H1 (cell line): ENCODE measurements around the gene GALNT2. TPM values are rescaled to one million over a fixed set of nuclear protein-coding genes. Genes with fewer than 3 reads are reported as not detected.

Source experiments
- CTCF ChIA-PET: fragments of 300-600 bp; sonication (Branson Sonifier 250); formaldehyde crosslinking; loops from one replicate; lab custom pipeline; 2021; ENCODE audit not compliant: partially characterized antibody; lab: Charles Lee
- POLR2A ChIA-PET: fragments of 300-600 bp; sonication (Branson Sonifier 250); formaldehyde crosslinking; loops from one replicate; lab custom pipeline; 2021; ENCODE audit warnings: inconsistent platforms; ENCODE audit not compliant: partially characterized antibody; lab: Charles Lee
- DNase-seq, 2 experiments: peaks; one replicate each; pipeline versions ENCODE4 v3.0.0 to v3.0.0-alpha.2; 2010 to 2022; ENCODE audit warnings: low spot score in 2 of 2, low read depth in 1 of 2, mixed read lengths in 1 of 2
- FAIRE-seq: peaks from 2 replicates; lab custom pipeline; 2011; peaks lifted over from hg19 to GRCh38; lab: Jason Lieb, UNC
- H2AFZ ChIP-seq: 2 replicates; pipeline ENCODE4 v1.8.1; 2012; ENCODE audit warnings: low read length, inconsistent platforms
- H2AK5ac ChIP-seq: 2 replicates; pipeline ENCODE4 v1.6.1; 2013; ENCODE audit warnings: low read depth, low read length
- H2BK120ac ChIP-seq: replicated peaks from 2 replicates; pipeline ENCODE3; 2013; ENCODE audit warnings: low read depth, low read length, inconsistent platforms
- H2BK12ac ChIP-seq: 2 replicates; pipeline ENCODE4 v1.6.1; 2013; ENCODE audit warnings: low read depth, low read length
- H2BK15ac ChIP-seq: 2 replicates; pipeline ENCODE4 v1.6.1; 2013; ENCODE audit warnings: low read length
- H2BK20ac ChIP-seq: 2 replicates; pipeline ENCODE4 v1.6.1; 2013; ENCODE audit warnings: low read length
- H2BK5ac ChIP-seq: 2 replicates; pipeline ENCODE4 v1.6.1; 2013; ENCODE audit warnings: low read depth, low read length
- H3K14ac ChIP-seq: 2 replicates; pipeline ENCODE4 v1.6.1; 2013; ENCODE audit warnings: inconsistent platforms; ENCODE audit not compliant: insufficient read length
- H3K18ac ChIP-seq: 2 replicates; pipeline ENCODE4 v1.6.1; 2013; ENCODE audit warnings: low read length; ENCODE audit errors: extremely low read depth
- H3K23ac ChIP-seq: 2 replicates; pipeline ENCODE4 v1.6.1; 2013; ENCODE audit warnings: inconsistent platforms; ENCODE audit not compliant: insufficient read length
- H3K23me2 ChIP-seq: 2 replicates; pipeline ENCODE4 v1.6.1; 2013; ENCODE audit warnings: low read depth, low read length
- H3K27ac ChIP-seq: 2 replicates; pipeline ENCODE4 v1.6.1; 2011; ENCODE audit warnings: low read depth, low read length, inconsistent platforms
- H3K27me3 ChIP-seq, 4 experiments: replicated peaks in 1 of 4; 1 replicate in 1 of 4; 2 replicates in 3 of 4; pipeline versions ENCODE4 v1.6.1 to v1.8.1; 2011 to 2013; ENCODE audit warnings: low read length in 3 of 4, mild to moderate bottlenecking in 3 of 4, inconsistent platforms in 2 of 4, mixed read lengths in 2 of 4, moderate library complexity in 1 of 4; ENCODE audit not compliant: control insufficient read depth in 3 of 4, insufficient read depth in 3 of 4; ENCODE audit errors: extremely low read depth in 1 of 4
- H3K36me3 ChIP-seq, 4 experiments: 2 replicates each; pipeline versions ENCODE4 v1.6.1 to v1.8.1; 2011 to 2013; ENCODE audit warnings: mild to moderate bottlenecking in 4 of 4, low read length in 3 of 4, moderate library complexity in 2 of 4, control low read depth in 1 of 4, inconsistent platforms in 1 of 4; ENCODE audit not compliant: insufficient read depth in 4 of 4, control insufficient read depth in 2 of 4
- H3K4ac ChIP-seq: replicated peaks from 2 replicates; pipeline ENCODE3; 2013; ENCODE audit warnings: low read length, low read depth, mixed read lengths, inconsistent platforms; ENCODE audit not compliant: insufficient read length
- H3K4me1 ChIP-seq, 4 experiments: replicated peaks in 1 of 4; 1 replicate in 1 of 4; 2 replicates in 3 of 4; pipeline versions ENCODE4 v1.6.1 to v1.8.1; 2011 to 2013; ENCODE audit warnings: low read length in 3 of 4, inconsistent platforms in 2 of 4, mixed read lengths in 1 of 4; ENCODE audit not compliant: insufficient read depth in 4 of 4, control insufficient read depth in 3 of 4
- H3K4me2 ChIP-seq, 2 experiments: 2 replicates each; pipeline versions ENCODE4 v1.6.1 to v1.8.1; 2011 to 2013; ENCODE audit warnings: low read depth in 2 of 2, low read length in 2 of 2, control low read depth in 1 of 2, inconsistent platforms in 1 of 2, mild to moderate bottlenecking in 1 of 2; ENCODE audit not compliant: insufficient read depth in 1 of 2
- H3K4me3 ChIP-seq, 4 experiments: fragments of 200-600, 300-600 bp in 1 of 4; sonication (generic), shearing (Covaris generic), sonication (Bioruptor Twin) in 1 of 4; 2 replicates each; pipeline versions ENCODE4 v1.5.1 to v1.8.1; 2011 to 2016; ENCODE audit warnings: low read length in 4 of 4, low read depth in 3 of 4, control low read depth in 2 of 4, inconsistent platforms in 2 of 4, mild to moderate bottlenecking in 2 of 4, mixed read lengths in 1 of 4, moderate library complexity in 1 of 4; ENCODE audit not compliant: insufficient read depth in 2 of 4; ENCODE audit errors: extremely low read depth in 1 of 4
- H3K56ac ChIP-seq: replicated peaks from 2 replicates; pipeline ENCODE3; 2013; ENCODE audit warnings: low read depth, mild to moderate bottlenecking, mixed read lengths, low read length, inconsistent platforms; ENCODE audit not compliant: insufficient read length
- H3K79me1 ChIP-seq: 2 replicates; pipeline ENCODE4 v1.6.1; 2013; ENCODE audit warnings: low read depth, low read length, control low read depth
- H3K79me2 ChIP-seq, 2 experiments: 2 replicates each; pipeline versions ENCODE4 v1.6.1 to v1.8.1; 2012 to 2013; ENCODE audit warnings: low read length in 2 of 2, mild to moderate bottlenecking in 2 of 2, inconsistent platforms in 1 of 2; ENCODE audit not compliant: insufficient read depth in 2 of 2, control insufficient read depth in 1 of 2
- H3K9ac ChIP-seq, 4 experiments: replicated peaks in 1 of 4; 1 replicate in 1 of 4; 2 replicates in 3 of 4; pipeline versions ENCODE4 v1.6.1 to v1.8.1; 2011 to 2013; ENCODE audit warnings: low read depth in 3 of 4, low read length in 3 of 4, control low read depth in 2 of 4, mild to moderate bottlenecking in 2 of 4, moderate library complexity in 2 of 4, inconsistent platforms in 1 of 4; ENCODE audit errors: extremely low read depth in 1 of 4
- H3K9me3 ChIP-seq, 2 experiments: 2 replicates each; pipeline versions ENCODE4 v1.6.1 to v1.8.1; 2012 to 2013; ENCODE audit warnings: mild to moderate bottlenecking in 2 of 2, moderate library complexity in 2 of 2, control low read depth in 1 of 2, inconsistent platforms in 1 of 2, low read depth in 1 of 2, low read length in 1 of 2, mixed read lengths in 1 of 2; ENCODE audit not compliant: insufficient read depth in 2 of 2
- H4K20me1 ChIP-seq, 2 experiments: replicated peaks in 1 of 2; 2 replicates each; pipeline versions ENCODE3 to v1.8.1; 2011 to 2013; ENCODE audit warnings: inconsistent platforms in 2 of 2, low read length in 2 of 2, mild to moderate bottlenecking in 1 of 2; ENCODE audit not compliant: insufficient read depth in 2 of 2, control insufficient read depth in 1 of 2
- H4K5ac ChIP-seq: 2 replicates; pipeline ENCODE4 v1.6.1; 2013; ENCODE audit warnings: low read length, low read depth, mixed read lengths, inconsistent platforms; ENCODE audit not compliant: insufficient read length
- H4K8ac ChIP-seq: 2 replicates; pipeline ENCODE4 v1.8.0; 2013; ENCODE audit warnings: mild to moderate bottlenecking, moderate library complexity, low read length, inconsistent platforms; ENCODE audit not compliant: insufficient read depth; ENCODE audit errors: extremely low read depth
- H4K91ac ChIP-seq: replicated peaks from 2 replicates; pipeline ENCODE3; 2013; ENCODE audit warnings: low read length, mixed read lengths, inconsistent platforms; ENCODE audit not compliant: insufficient read length
- ASH2L ChIP-seq: fragments of 200-600, 300-600 bp; sonication (generic); IDR thresholded peaks from one replicate; pipeline ENCODE4 v1.7.1; 2017; ENCODE audit warnings: low read length
- CBX8 ChIP-seq: fragments of 300-800, 300-1000 bp; sonication (generic); IDR thresholded peaks from 2 replicates; pipeline ENCODE4 v1.7.1; 2016; ENCODE audit warnings: low read depth, low read length, borderline replicate concordance
- E2F6 ChIP-seq: IDR thresholded peaks from 2 replicates; pipeline ENCODE4 v1.6.1; 2012; ENCODE audit warnings: inconsistent platforms
- EP300 ChIP-seq, 2 experiments: IDR thresholded peaks; 1 replicate in 1 of 2; 2 replicates in 1 of 2; pipeline ENCODE4 v1.6.1; 2011 to 2012; ENCODE audit warnings: low read depth in 2 of 2, low read length in 2 of 2, mild to moderate bottlenecking in 2 of 2, borderline replicate concordance in 1 of 2, inconsistent platforms in 1 of 2, moderate library complexity in 1 of 2
- GTF2F1 ChIP-seq: IDR thresholded peaks from 2 replicates; pipeline ENCODE4 v1.6.1; 2012; ENCODE audit warnings: low read depth, low read length, improper control_type of control experiment, borderline replicate concordance
- RNF2 ChIP-seq: fragments of 200-900, 300-1000 bp; sonication (generic); IDR thresholded peaks from 2 replicates; pipeline ENCODE4 v1.7.1; 2016; ENCODE audit warnings: borderline replicate concordance, low read depth, mild to moderate bottlenecking, antibody characterized with exemption, low read length; ENCODE audit not compliant: poor library complexity, severe bottlenecking; ENCODE audit errors: missing control alignments
- SAP30 ChIP-seq: fragments of 300-600 bp; sonication (generic); IDR thresholded peaks from 2 replicates; pipeline ENCODE4 v1.7.1; 2012; ENCODE audit warnings: low read length, moderate library complexity, mild to moderate bottlenecking, inconsistent platforms; ENCODE audit not compliant: insufficient read depth, insufficient replicate concordance
- YY1 ChIP-seq: IDR thresholded peaks from 2 replicates; pipeline ENCODE4 v1.6.1; 2011; ENCODE audit warnings: low read depth, mild to moderate bottlenecking, low read length
- ZNF274 ChIP-seq: IDR thresholded peaks from 2 replicates; pipeline ENCODE4 v1.7.0; 2012; ENCODE audit warnings: low read length, borderline replicate concordance; ENCODE audit errors: extremely low read depth
- WGBS, 2 experiments: shearing (Covaris generic) in 1 of 2; methylation state at CpG; one replicate each; pipeline versions ENCODE4 v1.1.6 to v1.1.7; 2013 to 2015; ENCODE audit warnings: low lambda C conversion rate in 2 of 2, mixed read lengths in 2 of 2, inconsistent platforms in 1 of 2, low coverage in 1 of 2, missing lambda C conversion rate in 1 of 2; ENCODE audit not compliant: insufficient replicate concordance in 2 of 2, insufficient coverage in 1 of 2, insufficient read length in 1 of 2; ENCODE audit errors: extremely low coverage in 1 of 2, missing lambda C conversion rate in 1 of 2; 5-methylcytosine and 5-hydroxymethylcytosine counted together
- polyA plus RNA-seq, 7 experiments: library from polyadenylated mRNA; depleted of rRNA in 3 of 7; stranded (reverse) in 5 of 7; unstranded in 2 of 7; fragments of >200 nt in 5 of 7; fragments of 200-250 nt in 2 of 7; gene quantifications; 1 replicate in 5 of 7; 2 replicates in 1 of 7; 4 replicates in 1 of 7; pipeline versions ENCODE4 v1.2.1 to v1.2.3, GENCODE V29; 2011 to 2013; ENCODE audit warnings: missing spikeins in 2 of 7, mixed read lengths in 2 of 7
- total RNA-seq: library from RNA; stranded (reverse); fragmentation: NEBNext Ultra II Directional; extraction: Animal tissue kit (Norgen Biotek cat#: 25700); gene quantifications from 2 replicates; pipeline ENCODE4 v1.2.1, GENCODE V29; 2021

The GALNT2 gene
- total and polyA plus RNA-seq, 2 of the 8 experiments (the other 6 are each of a cell fraction or from before 2014, with no cell fraction given), result 34.5 to 75.3 TPM

DNA sequence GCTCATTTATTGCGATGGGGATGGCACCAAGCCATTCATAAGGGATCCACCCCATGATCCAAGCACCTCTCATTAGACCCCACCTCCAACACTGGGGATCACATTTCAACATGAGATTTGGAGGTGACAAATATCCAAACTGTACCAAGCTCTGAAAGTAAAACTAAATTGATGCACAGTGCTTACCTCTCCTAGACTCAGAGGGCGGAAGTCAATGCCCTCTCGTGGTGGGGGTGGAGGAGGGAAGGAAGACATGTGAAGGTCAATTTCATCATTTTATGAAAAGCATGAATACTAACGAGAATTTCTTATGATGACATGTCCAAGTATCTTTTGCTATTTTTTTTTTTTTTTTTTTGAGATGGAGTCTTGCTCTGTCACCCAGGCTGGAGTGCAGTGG lies 239.1 kb downstream of the GALNT2 start:
- Histone ChIP-seq H3K79me2 (no peaks in the 10 kb centered on the region), H3K27me3 (no peaks in the 10 kb centered on the region), H3K23ac (no peak overlapping the region), H3K9me3 (no peaks in the 10 kb centered on the region), H3K4me1 (peaks cover 0 to 2% (median 0%) of the 10 kb centered on the region in 4 experiments; a peak in 1 of 7 replicates), H2BK12ac (no peak overlapping the region), H3K79me1 (no peaks in the 10 kb centered on the region), H2BK120ac (no peak overlapping the region), H3K18ac (no peak overlapping the region), H4K20me1 (no peaks in the 10 kb centered on the region), H2BK5ac (no peak overlapping the region), H4K8ac (no peak overlapping the region), H3K4me2 (no peak overlapping the region), H2AK5ac (no peak overlapping the region), H4K91ac (no peak overlapping the region), H4K5ac (no peak overlapping the region), H3K36me3 (no peaks in the 10 kb centered on the region), H3K4me3 (no peak overlapping the region), H3K56ac (no peak overlapping the region), H2BK20ac (no peak overlapping the region), H2AFZ (no peak overlapping the region), H3K9ac (no peak overlapping the region), H3K27ac (no peak overlapping the region), H2BK15ac (no peak overlapping the region), H3K4ac (no peak overlapping the region), H3K23me2 (no peaks in the 10 kb centered on the region), H3K14ac (no peak overlapping the region)
- ChIA-PET POLR2A (interaction anchor here (0.7 to 1.4 kb wide), 2 partner anchors 22 to 870 kb away, joined by 3 read pairs; no protein-coding TSS in a partner anchor), CTCF (interaction anchor here (0.7 to 1.6 kb wide), 6 partner anchors 9 to 1983 kb away, joined by 3 to 5 read pairs (median 3); no protein-coding TSS in a partner anchor)
- no peak for FAIRE-seq
- no peak for DNase-seq
- WGBS, 2 experiments, result 94% methylated on average over 3 of the region's 4 CpGs; no CpG with 5 or more reads in 1 of the 2 experiments
- TF ChIP-seq ASH2L (no peak), ZNF274 (no peak), EP300 (IDR thresholded peaks at IDR 0.05; ENCODE audit: borderline replicate concordance in 1 of 2, low read depth in 2 of 2, low read length in 2 of 2) (no peak), GTF2F1 (no peak), RNF2 (no peak), CBX8 (no peak), SAP30 (no peak), YY1 (no peak), E2F6 (no peak)
